HL-60 (cell line): Measurements from ENCODE around the gene NSUN6.

Source experiments
- DNase-seq, 2 experiments: peaks; one replicate each; pipeline ENCODE4 v3.0.0-alpha.2; 2010 to 2020; ENCODE audit warnings: low read depth in 1 of 2, low spot score in 1 of 2
- H3K27ac ChIP-seq: fragments of 250-450 bp; sonication (Bioruptor Pico); replicated peaks from 2 replicates; pipeline ENCODE4 v1.5.1; 2020; ENCODE audit warnings: mild to moderate bottlenecking, moderate library complexity
- H3K27me3 ChIP-seq: fragments of 250-450 bp; sonication (Bioruptor Pico); 2 replicates; pipeline ENCODE4 v1.5.1; 2021; ENCODE audit warnings: mild to moderate bottlenecking, moderate library complexity; ENCODE audit not compliant: insufficient read depth, poor library complexity, severe bottlenecking
- H3K4me3 ChIP-seq: replicated peaks from 2 replicates; pipeline ENCODE4 v1.5.1; 2011; ENCODE audit warnings: mild to moderate bottlenecking, control low read depth, low read length; ENCODE audit not compliant: insufficient read depth
- GABPA ChIP-seq: IDR thresholded peaks from 2 replicates; pipeline ENCODE4 v1.6.1; 2012; ENCODE audit warnings: low read depth
- POLR2AphosphoS5 ChIP-seq: IDR thresholded peaks from 2 replicates; pipeline ENCODE4 v1.6.1; 2012; ENCODE audit warnings: low read depth
- REST ChIP-seq: IDR thresholded peaks from 2 replicates; pipeline ENCODE4 v1.6.1; 2012; ENCODE audit warnings: low read depth; ENCODE audit not compliant: insufficient replicate concordance
- SPI1 ChIP-seq: IDR thresholded peaks from 2 replicates; pipeline ENCODE4 v1.6.1; 2012; ENCODE audit warnings: low read depth, mild to moderate bottlenecking, borderline replicate concordance
- TF ChIP-seq, protein P1 (sequence below): IDR thresholded peaks from one replicate; pipeline ENCODE4 v1.5.1; 2011; ENCODE audit warnings: low read length, control low read depth, inconsistent platforms; ENCODE audit not compliant: insufficient read depth

The NSUN6 gene

GRCh38 chr10:18606051-18606695, 45.2 kb downstream of the NSUN6 start:
- DNase-seq, result no peak
- TF ChIP-seq GABPA (no peak), SPI1 (no peak), POLR2AphosphoS5 (no peak), REST (no peak)
- TF ChIP-seq, protein P1, sequence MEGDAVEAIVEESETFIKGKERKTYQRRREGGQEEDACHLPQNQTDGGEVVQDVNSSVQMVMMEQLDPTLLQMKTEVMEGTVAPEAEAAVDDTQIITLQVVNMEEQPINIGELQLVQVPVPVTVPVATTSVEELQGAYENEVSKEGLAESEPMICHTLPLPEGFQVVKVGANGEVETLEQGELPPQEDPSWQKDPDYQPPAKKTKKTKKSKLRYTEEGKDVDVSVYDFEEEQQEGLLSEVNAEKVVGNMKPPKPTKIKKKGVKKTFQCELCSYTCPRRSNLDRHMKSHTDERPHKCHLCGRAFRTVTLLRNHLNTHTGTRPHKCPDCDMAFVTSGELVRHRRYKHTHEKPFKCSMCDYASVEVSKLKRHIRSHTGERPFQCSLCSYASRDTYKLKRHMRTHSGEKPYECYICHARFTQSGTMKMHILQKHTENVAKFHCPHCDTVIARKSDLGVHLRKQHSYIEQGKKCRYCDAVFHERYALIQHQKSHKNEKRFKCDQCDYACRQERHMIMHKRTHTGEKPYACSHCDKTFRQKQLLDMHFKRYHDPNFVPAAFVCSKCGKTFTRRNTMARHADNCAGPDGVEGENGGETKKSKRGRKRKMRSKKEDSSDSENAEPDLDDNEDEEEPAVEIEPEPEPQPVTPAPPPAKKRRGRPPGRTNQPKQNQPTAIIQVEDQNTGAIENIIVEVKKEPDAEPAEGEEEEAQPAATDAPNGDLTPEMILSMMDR, result no peak
- Histone ChIP-seq H3K27ac (no peak overlapping the region), H3K4me3 (no peak overlapping the region), H3K27me3 (no peaks in the 10 kb centered on the region)

DNA sequence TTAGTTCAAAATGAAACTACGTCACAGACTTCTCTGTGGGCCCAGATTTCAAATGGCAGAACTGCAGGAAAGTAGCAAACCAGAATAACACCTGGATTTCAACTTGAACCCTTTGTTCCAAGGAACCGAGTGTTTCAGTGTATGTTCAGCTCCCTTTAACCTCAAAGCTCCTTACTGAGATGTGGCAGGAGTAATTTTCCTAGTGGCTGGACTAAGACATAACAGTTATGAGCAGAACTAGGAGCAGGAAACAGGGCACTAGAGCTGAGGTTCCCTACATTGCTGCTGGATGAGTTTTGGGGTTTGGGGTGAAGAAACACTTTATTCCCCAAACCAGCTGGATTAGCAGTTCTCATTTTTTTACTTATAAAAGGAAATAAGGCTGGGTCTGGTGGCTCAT, 50.1 kb downstream of the NSUN6 start:
- Histone ChIP-seq H3K27ac (no peak overlapping the region), H3K27me3 (no peaks in the 10 kb centered on the region), H3K4me3 (no peak overlapping the region)
- no peak for TF ChIP-seq REST
- TF ChIP-seq POLR2AphosphoS5, result no peak
- no peak for TF ChIP-seq SPI1
- TF ChIP-seq, protein P1, result no peak
- TF ChIP-seq GABPA, result no peak
- DNase-seq, result no peak

- Histone ChIP-seq H3K27me3 (no peaks in the 10 kb centered on the region), H3K27ac (no peak overlapping the region), H3K4me3 (no peak overlapping the region)
- TF ChIP-seq GABPA, result no peak
- TF ChIP-seq REST, result no peak
- TF ChIP-seq, protein P1, result no peak
- TF ChIP-seq SPI1, result no peak
- no peak for TF ChIP-seq POLR2AphosphoS5
- no peak for DNase-seq
These were observed 52.0 kb downstream of the NSUN6 start for GRCh38 chr10:18599392-18599791.
